D341Med (cell line): ENCODE measurements around the gene TGM5.
"Not testable (repeated sequence)": the region's sequence is repeated elsewhere in the genome, so short reads cannot be mapped to it uniquely, and the experiment has no call there.

Experiments used
- DNase-seq: peaks from one replicate; pipeline ENCODE4 v3.0.0; 2012; ENCODE audit warnings: low spot score

The TGM5 gene

DNA sequence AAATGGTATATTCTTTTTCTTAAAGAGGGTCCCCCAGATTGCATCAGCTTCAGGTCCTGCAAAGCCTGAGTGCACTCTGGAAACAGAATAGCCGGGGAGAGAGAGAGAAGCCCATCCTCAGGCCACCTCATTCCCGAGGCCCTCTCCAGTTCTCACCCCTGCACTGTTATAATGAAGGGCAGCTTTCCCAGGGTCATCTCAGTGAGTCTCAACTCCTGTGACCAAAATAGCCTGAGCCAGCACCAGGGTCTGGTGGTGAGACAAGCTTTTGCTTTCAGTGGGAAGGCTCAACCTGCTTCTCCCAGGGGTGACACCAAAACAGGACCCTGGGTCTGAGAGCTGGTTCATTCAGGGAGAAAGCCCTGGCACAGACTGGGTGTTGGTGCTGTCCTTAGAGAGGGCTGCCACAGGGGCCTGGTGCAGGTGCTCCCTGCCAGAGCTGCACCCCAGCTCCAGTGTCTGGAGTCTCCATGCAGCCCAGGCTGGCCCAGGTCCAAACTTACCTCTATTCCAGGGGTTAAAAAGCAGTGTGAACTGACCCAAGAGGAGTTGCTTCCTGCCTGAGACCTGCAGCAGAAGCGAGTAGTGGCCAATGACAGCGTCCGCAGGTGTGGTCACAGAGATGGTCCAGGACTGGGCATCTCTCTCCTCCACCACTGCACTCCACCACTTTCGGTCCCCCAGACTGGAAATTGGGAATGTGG is 52.0 kb downstream of the TGM5 start:
- DNase-seq = no peak

DNA sequence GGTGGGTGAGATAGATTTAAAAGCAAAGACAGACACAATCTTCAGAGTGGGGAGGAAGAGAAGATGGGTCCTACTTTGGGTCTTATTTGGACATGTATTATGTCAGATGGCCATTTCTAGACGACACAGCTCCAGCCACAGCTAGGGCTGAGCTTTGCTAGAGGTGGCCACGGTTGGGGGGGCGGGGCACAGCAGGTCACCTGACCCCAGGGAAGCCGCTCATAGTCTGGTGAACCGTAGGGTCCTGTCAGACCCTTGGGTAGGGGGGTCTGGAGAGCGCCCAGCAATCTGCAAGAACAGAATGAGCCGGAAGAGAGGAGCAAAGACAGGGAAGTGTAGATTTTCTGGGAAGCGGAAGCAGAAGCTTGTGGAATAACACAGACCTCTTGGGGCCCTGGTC is 52.6 kb downstream of the TGM5 start:
- DNase-seq = no peak

GRCh38 chr15:43213466-43213865 is 53.3 kb downstream of the TGM5 start:
- no peak for DNase-seq

- DNase-seq = no peak
Measured at GRCh38 chr15:43212951-43213350, 53.8 kb downstream of the TGM5 start.

DNA sequence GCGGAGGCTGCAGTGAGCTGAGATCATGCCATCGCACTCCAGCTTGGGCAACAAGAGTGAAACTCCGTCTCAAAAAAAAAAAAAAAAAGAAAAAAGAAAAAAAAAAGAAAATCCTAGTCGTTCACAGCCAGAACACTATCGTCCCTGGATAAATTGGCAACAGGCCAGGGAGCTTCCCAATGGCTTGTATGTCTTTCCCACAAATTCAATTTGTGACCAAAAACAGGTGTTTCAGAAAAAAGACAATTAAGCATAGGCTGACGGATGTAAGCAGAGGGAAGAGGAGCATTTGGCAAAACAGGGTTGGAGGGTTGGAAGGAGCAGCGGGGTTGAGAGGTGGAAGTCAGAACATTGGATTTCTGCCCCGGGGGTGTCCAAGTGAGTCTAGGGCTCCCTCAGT is 54.4 kb downstream of the TGM5 start:
- no peak for DNase-seq

- no peak for DNase-seq
Measured at GRCh38 chr15:43211224-43211735, 55.4 kb downstream of the TGM5 start.

DNA sequence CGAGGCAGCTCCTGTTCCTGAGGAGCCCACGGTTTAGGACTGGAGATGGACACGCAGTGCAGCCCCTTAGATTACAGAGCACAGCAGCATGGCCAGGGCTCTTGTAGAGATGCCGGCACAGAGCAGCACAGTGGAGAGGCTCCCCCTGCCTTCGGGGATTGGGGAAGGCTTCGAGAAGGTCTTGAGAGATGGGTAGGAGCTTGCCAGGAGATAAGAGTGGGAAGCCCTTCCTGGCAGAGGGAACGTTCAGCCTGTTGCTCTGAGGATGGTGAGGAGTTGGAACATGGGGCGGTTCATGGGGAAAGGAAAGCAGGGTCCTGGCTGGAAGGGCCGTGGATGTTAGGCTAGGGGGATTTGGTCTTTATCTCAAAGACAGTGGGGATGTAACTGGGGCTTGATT is 55.9 kb downstream of the TGM5 start:
- DNase-seq = no peak

GRCh38 chr15:43210172-43210745 is 56.5 kb downstream of the TGM5 start:
- DNase-seq = no peak

GRCh38 chr15:43209059-43209824 is 57.5 kb downstream of the TGM5 start:
- no peak for DNase-seq

GRCh38 chr15:43208052-43209002 is 58.4 kb downstream of the TGM5 start:
- no peak for DNase-seq

GRCh38 chr15:43207024-43207423 is 59.7 kb downstream of the TGM5 start:
- no peak for DNase-seq

DNA sequence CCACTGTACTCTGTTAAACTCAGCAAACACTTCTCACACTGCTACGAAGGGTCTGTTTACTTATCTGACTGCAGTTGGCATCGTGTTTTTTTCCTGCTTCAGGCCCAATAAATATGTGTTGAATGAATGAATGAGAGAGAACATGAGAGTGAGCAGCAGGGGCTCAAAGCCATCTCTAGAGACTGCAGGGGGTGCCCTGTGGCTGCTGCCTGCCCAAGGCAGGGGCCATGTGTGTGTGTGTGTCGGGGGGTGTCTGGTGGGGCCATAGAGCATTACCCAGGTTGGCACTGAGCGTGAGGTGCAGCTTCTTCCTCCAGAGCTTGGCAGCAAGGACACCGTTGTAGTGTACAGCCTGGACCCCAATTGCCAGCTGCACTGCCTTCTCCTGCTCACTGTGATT is 60.7 kb downstream of the TGM5 start:
- DNase-seq = no peak

GRCh38 chr15:43204016-43204901 is 62.5 kb downstream of the TGM5 start:
- DNase-seq = peak; percentile 68

DNA sequence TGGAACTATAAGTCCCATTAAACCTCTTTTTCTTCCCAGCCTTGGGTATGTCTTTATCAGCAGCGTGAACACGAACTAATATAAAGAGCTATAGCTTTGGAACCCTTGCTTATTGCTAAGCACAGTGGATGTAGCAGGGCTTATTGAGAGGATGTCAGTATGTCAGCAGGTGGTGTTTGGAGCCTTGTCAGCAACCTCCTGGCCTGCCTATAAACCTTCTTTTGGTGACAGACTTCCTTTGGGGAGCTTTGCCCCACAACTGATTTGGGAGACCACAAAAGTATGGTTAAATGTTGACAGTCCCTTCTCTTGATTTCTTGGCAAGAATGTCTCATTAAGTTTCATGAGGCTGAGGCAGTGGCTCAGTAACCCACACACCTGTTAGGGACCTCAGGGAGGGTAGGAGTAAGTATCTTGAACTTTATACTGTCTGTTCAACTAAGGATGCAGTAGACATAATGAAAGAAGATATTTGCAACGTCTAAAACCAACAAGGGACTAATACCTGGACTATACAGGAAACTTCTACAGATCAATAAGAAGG is 66.7 kb downstream of the TGM5 start:
- DNase-seq = no peak

- no peak for DNase-seq
Measured at GRCh38 chr15:43198992-43199391, 67.7 kb downstream of the TGM5 start.

- not testable (repeated sequence) for DNase-seq
Measured at GRCh38 chr15:43198556-43198955, 68.2 kb downstream of the TGM5 start.

DNA sequence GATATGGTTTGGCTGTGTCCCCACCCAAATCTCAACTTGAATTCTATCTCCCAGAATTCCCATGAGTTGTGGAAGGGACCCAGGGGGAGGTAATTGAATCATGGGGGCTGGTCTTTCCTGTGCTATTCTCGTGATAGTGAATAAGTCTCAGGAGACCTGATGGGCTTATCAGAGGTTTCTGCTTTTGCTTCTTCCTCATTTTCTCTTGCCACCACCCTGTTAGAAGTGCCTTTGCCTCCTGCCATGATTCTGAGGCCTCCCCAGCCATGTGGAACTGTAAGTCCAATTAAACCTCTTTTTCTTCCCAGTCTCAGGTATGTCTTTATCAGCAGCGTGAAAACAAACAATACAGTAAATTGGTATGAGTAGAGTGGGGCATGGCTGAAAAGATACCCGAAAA is 69.0 kb downstream of the TGM5 start:
- not testable (repeated sequence) for DNase-seq

- no peak for DNase-seq
Measured at GRCh38 chr15:43196760-43197548, 69.8 kb downstream of the TGM5 start.

- DNase-seq = no peak
Measured at GRCh38 chr15:43194795-43195194, 71.9 kb downstream of the TGM5 start.

DNA sequence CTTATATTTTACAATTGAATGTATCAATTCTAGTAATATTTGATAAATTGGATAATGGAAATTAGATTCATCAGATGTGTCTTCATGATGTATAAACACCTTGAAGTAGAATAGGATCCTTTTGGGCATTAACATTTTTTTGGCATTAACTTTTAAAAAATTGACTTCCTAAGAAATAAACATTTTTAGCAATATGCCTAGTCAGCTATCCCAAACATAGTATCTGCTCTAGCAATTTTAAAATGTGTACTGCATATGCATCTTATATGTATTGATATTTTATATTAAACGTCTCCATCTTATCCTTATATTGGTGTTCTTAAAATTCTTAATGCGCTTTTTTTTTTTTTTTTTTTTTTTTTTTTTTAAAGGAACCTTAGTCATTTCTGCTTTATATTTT is 73.0 kb downstream of the TGM5 start:
- no peak for DNase-seq
